ENCODE data around the gene AFTPH.

Gene AFTPH

DNA sequence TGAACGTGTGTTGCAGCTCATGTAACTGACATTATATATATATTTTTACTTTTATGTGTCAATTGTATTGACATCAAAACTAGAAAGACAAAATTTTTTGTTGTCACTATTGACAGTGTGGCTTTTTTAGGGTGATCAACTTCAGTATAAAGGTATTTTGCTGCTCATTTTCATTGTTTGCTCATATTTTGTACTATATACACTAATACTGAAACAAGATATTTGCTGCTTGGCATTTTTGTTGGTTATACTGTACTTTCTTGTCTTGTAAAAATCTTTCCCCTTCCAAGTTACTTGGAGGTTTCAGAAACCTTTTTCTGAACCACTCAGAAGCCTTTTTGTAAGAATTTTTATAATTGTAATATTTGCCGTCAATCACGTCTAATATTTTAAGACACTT, 16.5 kb downstream of the AFTPH start:
- no peak for DNase-seq (ENCODE audit: low read depth in 2 of 2)

DNA sequence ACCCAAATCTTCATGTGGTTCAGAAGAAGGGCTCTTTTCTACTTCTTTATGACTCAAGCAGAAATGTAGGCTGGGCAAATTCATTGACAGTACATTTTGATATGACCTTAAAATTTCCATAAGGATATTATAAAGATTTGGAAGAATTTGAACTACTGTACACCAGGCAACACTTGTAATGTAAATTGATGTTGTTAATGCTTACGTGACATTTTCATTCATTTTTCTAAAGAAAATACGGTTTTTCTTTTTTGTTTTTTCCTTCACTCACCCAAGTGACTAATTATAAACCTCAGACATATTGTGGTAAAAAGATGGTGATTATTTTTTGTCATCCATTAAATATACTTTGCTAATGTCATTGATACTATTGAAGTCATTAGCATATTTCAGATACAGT, 17.4 kb downstream of the AFTPH start:
- DNase-seq (ENCODE audit: low read depth in 2 of 2): no peak

DNA sequence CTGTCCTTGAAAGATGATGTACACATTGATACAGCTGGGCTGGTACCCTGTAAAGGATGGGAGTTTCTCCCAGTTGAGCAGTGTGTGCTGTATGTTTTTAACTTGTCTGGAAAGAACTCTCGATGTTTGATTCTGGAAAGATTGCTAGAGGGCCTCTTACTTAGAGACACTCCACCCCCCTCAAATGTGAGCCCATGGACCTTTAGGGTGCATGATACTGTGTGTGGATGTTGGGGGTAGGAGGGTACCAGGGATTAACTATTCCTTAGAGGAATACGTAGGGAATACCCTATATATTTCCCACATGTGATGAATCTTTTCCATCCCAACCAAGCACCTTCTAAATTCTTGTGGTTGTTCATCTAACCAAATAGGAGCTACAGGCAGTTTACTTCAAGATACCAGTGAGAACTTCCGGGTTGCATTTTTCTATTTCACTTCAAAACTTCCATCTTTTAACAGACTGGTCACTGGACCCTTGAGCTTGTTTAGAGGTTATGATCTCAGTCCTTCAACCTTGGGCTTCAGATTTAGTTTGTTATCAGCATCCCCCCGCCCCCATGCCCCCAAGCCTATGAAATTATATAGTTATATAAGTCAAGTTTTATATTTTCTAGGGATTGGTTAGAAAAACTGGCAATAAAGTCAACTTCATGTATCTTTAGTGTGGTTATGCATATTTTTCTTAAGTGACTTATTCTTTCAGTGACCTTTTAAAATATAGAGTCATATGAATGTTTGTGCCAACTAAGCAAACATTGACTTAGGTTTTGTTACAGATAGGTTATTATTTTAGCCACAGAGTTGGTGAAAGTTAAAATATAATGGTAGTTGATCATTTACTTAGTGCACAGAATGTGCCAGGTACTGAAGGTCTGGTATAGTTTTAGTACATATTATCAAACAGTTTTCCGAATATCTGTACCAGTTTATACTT, 18.2 kb downstream of the AFTPH start:
- no peak for DNase-seq (ENCODE audit: low read depth in 2 of 2)

DNA sequence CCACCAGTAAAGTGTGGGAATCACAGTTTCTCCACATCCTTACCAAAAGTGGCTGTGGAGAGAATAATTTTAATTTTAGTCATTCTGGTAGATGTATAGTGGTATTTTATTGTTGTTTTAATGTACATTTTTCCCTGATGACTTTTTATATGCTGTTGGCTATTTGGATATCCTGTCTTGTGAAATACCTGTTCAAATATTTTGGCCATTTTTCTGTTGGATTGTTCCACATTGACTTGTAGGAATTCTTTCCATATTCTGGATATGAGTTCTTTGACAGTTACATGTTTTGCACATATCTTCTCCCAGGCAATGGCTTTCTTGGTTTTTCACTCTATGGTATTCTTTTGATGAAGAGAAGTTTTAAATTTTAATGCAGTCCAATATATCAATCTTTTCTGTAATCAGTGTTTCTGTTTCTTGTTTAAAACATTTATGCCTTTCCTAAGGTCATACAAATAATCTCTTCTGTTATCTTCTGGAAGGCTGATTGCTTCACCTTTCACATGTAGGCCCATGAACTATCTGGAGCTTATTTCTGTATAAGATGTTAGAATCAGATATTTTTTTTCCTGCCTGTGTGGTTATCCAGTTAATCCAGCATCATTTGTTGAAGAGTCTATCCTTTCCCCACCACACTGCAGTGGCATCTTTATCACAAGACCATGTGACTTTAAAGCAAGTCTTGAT, 19.0 kb downstream of the AFTPH start:
- DNase-seq (ENCODE audit: low read depth in 2 of 2): no peak

DNA sequence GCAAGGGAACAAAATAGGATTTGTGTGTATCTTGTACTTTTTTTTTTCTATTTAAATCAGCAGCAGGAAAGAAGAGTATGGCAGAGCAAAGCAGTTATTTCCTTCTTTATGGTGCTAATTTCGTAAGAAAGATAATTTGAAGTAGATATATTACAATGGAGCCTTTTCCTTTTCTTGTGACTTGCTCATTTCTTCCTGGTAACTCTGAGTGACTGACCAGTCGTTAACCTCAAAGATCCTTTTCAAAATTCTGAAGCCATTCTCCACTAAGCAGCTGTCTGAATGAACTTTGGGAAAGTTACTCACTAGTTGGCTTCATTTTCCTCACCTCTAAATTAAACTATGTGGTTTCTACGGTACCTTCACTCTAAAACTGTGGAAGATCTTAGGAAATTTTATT, 24.6 kb downstream of the AFTPH start:
- DNase-seq (ENCODE audit: low read depth in 2 of 2): no peak

DNA sequence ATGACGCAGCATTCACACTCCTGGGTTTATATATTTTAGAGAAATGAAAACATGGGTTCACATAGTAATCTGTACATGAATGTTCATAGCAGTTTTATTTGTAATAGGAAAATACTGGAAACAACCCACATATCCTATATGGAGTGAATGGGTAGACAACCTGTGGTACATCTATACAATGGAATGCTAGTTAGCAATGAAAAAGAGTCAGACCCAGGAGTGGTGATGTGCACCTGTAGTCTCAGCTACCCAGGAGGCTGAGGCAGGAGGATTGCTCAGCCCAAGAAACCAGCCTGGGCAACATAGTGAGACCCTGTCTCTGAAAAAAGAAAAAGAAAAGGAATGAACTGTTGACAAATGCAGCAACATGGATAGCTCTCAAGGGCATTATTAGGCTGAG, 25.9 kb downstream of the AFTPH start:
- DNase-seq (ENCODE audit: low read depth in 2 of 2): no peak

DNA sequence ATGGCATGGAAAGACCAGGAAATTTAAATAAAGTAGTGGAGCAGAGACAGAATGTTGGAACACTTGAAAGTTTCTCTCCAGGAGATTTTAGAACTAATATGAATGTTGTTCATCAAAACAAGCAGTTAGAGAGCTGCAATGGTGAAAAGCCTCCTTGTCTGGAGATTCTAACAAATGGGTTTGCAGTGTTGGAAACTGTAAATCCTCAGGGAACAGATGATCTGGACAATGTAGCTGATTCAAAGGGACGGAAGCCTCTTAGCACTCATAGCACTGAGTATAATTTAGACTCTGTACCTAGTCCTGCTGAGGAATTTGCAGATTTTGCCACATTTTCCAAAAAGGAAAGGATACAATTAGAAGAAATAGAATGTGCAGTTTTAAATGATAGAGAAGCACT, 27.7 kb downstream of the AFTPH start:
- DNase-seq (ENCODE audit: low read depth in 2 of 2): no peak

GRCh38 chr2:64554117-64554516, 30.0 kb downstream of the AFTPH start:
- DNase-seq (ENCODE audit: low read depth in 2 of 2): no peak

GRCh38 chr2:64558445-64559081, 34.4 kb downstream of the AFTPH start:
- no peak for DNase-seq (ENCODE audit: low read depth in 2 of 2)

GRCh38 chr2:64562148-64562784, 38.1 kb downstream of the AFTPH start:
- DNase-seq (ENCODE audit: low read depth in 2 of 2): no peak

GRCh38 chr2:64563436-64563938, 39.4 kb downstream of the AFTPH start:
- no peak for DNase-seq (ENCODE audit: low read depth in 2 of 2)

- DNase-seq (ENCODE audit: low read depth in 2 of 2): no peak
These were observed 42.0 kb downstream of the AFTPH start for GRCh38 chr2:64565949-64566710.

GRCh38 chr2:64567473-64567872, 43.3 kb downstream of the AFTPH start:
- no peak for DNase-seq (ENCODE audit: low read depth in 2 of 2)

GRCh38 chr2:64568836-64569235, 44.7 kb downstream of the AFTPH start:
- DNase-seq (ENCODE audit: low read depth in 2 of 2): no peak

DNA sequence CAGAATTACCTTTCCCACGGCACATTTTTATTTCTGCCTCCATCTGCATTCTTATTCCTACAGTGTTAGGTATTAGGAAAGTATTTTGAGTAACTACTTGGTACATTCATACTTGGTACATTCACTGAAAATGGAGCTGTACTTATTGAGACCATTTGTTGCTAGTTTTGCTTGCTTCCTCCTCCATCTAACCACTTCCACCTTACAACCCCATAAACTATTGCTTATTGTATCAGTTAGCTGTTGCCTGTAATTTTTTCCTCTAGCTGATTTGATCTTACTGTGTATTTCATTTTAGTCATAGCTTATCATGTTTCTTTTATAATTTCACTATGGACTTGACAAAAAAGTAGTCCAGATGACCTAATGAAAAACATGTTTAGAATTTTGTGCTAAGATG, 50.7 kb downstream of the AFTPH start:
- no peak for DNase-seq (ENCODE audit: low read depth in 2 of 2)

- DNase-seq (ENCODE audit: low read depth in 2 of 2): no peak
These were observed 56.9 kb downstream of the AFTPH start for GRCh38 chr2:64581018-64581417.

GRCh38 chr2:64581777-64582539, 57.8 kb downstream of the AFTPH start:
- no peak for DNase-seq (ENCODE audit: low read depth in 2 of 2)

GRCh38 chr2:64582774-64583340, 58.7 kb downstream of the AFTPH start:
- DNase-seq (ENCODE audit: low read depth in 2 of 2): no peak

- DNase-seq (ENCODE audit: low read depth in 2 of 2): no peak
These were observed 61.9 kb downstream of the AFTPH start for GRCh38 chr2:64586054-64586453.

GRCh38 chr2:64586883-64587481, 62.9 kb downstream of the AFTPH start:
- no peak for DNase-seq (ENCODE audit: low read depth in 2 of 2)

Data from stimulated activated CD4-positive, alpha-beta T cell treated with anti-CD3 and anti-CD28 coated beads, Interleukin-12 subunit alpha, Interleukin-12 subunit beta, amount 100 ng/mL, for 24 hours (primary cell).